Measurements from ENCODE around the gene FEM1C.

DNA sequence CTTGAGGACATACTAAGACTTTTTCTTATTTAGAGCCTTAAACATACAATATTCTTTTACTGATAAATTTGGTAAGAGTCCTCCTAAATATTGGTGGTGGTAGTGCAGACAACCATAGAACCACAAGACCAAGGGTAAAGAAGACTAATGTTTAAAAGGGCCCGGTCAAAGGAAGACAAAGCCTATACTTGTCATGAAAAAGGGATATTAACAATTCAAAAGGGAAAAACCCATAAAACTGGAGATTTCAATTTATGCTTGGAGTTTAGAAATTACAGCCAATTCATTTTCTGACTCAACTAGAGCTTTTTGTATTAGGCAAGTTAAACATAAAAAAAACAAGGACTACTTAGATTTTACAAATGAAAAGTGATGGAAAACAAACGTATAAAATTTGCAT, 24.4 kb downstream of the FEM1C start:
- no peak for TF ChIP-seq EZH2phosphoT487 (IDR thresholded peaks at IDR 0.05; ENCODE audit: insufficient read depth, low read depth)
- TF ChIP-seq EZH2 (IDR thresholded peaks at IDR 0.05; ENCODE audit: insufficient read depth, poor library complexity, severe bottlenecking), result no peak

Measured in GM23248 (cell line).